GM18520 (cell line): ENCODE results near the gene PCDHA12.
"Not testable (repeated sequence)": the region's sequence is repeated elsewhere in the genome, so short reads cannot be mapped to it uniquely, and the experiment has no call there.

Experiments
- ATAC-seq: cut with Tn5 transposase; IDR thresholded peaks from one replicate; pipeline ENCODE4 v1.9.1; 2021; ENCODE audit not compliant: unreplicated experiment

The PCDHA12 gene, protein sequence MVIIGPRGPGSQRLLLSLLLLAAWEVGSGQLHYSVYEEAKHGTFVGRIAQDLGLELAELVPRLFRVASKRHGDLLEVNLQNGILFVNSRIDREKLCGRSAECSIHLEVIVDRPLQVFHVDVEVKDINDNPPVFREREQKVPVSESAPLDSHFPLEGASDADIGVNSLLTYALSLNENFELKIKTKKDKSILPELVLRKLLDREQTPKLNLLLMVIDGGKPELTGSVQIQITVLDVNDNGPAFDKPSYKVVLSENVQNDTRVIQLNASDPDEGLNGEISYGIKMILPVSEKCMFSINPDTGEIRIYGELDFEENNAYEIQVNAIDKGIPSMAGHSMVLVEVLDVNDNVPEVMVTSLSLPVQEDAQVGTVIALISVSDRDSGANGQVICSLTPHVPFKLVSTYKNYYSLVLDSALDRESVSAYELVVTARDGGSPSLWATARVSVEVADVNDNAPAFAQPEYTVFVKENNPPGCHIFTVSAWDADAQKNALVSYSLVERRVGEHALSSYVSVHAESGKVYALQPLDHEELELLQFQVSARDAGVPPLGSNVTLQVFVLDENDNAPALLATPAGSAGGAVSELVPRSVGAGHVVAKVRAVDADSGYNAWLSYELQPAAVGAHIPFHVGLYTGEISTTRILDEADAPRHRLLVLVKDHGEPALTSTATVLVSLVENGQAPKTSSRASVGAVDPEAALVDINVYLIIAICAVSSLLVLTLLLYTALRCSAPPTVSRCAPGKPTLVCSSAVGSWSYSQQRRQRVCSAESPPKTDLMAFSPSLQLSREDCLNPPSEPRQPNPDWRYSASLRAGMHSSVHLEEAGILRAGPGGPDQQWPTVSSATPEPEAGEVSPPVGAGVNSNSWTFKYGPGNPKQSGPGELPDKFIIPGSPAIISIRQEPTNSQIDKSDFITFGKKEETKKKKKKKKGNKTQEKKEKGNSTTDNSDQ

GRCh38 chr5:140875085-140876065, at the start of gene PCDHA12:
TSS of gene PCDHA12 (plus strand) at chr5:140875308. CDS start at chr5:140875473, 165 bp downstream.
- ATAC-seq, result no peak

DNA sequence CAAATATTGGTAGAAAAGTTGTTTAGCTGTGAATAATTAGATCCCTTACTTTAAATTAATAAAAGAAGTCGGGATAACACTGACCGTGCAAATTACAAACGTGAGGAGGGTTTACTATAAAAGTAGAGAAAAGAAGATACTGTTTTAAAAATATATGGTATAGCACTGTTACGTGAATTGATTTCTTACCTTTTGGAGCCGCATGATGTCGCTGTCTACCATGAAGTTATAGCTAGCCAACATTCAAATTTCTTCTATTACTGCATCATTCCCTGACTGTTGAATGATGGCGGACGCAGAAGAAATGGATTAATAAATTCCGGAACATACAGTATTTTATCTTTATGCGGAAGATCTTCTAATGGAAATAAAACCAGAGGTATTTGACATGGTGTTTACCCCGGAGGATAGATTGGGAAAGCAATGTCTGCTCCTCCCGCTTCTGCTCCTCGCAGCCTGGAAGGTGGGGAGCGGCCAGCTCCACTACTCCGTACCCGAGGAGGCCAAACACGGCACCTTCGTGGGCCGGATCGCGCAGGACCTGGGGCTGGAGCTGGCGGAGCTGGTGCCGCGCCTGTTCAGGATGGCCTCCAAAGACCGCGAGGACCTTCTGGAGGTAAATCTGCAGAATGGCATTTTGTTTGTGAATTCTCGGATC, 47.3 kb upstream of the PCDHA12 start, which contains the start of gene PCDHA6:
Gene PCDHA6, plus strand, starts transcription at position 257 of the 658 bp plus-strand sequence. Its CDS starts 132 bp downstream, at position 389.
- no peak for ATAC-seq

GRCh38 chr5:140828362-140828737, 46.8 kb upstream of the PCDHA12 start:
- no peak for ATAC-seq

DNA sequence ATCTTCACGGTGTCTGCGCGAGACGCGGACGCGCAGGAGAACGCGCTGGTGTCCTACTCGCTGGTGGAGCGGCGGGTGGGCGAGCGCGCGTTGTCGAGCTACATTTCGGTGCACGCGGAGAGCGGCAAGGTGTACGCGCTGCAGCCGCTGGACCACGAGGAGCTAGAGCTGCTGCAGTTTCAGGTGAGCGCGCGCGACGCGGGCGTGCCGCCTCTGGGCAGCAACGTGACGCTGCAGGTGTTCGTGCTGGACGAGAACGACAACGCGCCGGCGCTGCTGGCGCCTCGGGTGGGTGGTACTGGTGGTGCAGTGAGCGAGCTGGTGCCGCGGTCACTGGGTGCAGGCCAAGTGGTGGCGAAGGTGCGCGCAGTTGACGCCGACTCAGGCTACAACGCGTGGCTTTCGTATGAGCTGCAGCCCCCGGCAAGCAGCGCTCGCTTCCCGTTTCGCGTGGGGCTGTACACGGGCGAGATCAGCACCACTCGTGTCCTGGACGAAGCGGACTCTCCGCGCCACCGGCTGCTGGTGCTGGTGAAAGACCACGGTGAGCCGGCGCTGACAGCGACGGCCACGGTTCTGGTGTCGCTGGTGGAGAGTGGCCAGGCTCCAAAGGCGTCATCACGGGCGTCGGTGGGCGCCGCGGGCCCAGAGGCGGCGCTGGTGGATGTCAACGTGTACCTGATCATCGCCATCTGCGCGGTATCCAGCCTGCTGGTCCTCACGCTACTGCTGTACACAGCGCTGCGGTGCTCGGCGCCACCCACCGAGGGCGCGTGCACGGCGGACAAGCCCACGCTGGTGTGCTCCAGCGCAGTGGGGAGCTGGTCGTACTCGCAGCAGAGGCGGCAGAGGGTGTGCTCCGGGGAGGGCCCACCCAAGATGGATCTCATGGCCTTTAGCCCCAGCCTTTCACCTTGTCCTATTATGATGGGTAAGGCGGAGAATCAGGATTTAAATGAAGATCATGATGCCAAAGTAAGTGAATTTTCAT, 45.3 kb upstream of the PCDHA12 start:
- ATAC-seq, result not testable (repeated sequence)

DNA sequence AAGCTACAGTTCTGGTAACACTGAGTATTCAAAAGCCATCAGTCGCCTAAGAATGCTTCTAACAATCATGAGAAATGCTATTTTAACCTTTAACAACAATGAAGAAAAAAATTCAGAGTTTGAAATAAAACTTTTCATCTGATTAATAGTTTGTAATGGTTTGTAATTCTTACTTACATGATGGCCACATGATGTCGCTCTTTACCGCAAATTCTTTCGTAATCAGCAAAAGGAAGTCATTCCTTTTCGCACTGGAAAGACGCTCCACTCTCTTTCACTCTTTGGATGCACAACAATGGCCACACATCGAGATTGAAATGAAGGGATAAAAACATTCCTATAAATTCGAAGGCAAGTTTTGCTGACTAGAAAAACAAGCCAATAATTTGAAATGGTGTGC, 41.1 kb upstream of the PCDHA12 start, which contains the start of gene PCDHA7:
Gene PCDHA7, plus strand, starts transcription at position 277 of the 400 bp plus-strand sequence. Its CDS starts 115 bp downstream, at position 392.
- ATAC-seq, result no peak

DNA sequence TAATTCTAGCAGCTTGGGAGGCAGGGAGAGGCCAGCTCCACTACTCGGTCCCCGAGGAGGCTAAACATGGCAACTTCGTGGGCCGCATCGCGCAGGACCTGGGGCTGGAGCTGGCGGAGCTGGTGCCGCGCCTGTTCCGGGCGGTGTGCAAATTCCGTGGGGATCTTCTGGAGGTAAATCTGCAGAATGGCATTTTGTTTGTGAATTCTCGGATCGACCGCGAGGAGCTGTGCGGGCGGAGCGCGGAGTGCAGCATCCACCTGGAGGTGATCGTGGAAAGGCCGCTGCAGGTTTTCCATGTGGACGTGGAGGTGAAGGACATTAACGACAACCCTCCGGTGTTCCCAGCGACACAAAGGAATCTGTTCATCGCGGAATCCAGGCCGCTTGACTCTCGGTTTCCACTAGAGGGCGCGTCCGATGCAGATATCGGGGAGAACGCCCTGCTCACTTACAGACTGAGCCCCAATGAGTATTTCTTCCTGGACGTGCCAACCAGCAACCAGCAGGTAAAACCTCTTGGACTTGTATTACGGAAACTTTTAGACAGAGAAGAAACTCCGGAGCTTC, 40.6 kb upstream of the PCDHA12 start:
- ATAC-seq, result not testable (repeated sequence)

DNA sequence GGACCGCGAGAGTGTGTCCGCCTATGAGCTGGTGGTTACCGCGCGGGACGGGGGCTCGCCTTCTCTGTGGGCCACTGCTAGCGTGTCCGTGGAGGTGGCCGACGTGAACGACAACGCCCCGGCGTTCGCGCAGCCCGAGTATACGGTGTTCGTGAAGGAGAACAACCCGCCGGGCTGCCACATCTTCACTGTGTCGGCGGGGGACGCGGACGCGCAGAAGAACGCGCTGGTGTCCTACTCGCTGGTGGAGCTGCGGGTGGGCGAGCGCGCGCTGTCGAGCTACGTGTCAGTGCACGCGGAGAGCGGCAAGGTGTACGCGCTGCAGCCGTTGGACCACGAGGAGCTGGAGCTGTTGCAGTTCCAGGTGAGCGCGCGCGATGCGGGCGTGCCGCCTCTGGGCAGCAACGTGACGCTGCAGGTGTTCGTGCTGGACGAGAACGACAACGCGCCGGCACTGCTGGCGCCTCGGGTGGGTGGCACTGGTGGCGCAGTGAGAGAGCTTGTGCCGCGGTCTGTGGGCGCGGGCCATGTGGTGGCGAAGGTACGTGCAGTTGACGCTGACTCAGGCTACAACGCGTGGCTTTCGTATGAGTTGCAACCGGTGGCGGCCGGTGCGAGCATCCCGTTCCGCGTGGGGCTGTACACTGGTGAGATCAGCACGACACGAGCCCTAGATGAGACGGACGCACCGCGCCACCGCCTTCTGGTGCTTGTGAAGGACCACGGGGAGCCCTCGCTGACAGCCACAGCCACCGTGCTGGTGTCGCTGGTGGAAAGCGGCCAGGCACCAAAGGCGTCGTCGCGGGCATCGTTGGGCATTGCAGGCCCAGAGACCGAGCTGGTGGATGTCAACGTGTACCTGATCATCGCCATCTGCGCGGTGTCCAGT, 39.2 kb upstream of the PCDHA12 start:
- ATAC-seq, result no peak

DNA sequence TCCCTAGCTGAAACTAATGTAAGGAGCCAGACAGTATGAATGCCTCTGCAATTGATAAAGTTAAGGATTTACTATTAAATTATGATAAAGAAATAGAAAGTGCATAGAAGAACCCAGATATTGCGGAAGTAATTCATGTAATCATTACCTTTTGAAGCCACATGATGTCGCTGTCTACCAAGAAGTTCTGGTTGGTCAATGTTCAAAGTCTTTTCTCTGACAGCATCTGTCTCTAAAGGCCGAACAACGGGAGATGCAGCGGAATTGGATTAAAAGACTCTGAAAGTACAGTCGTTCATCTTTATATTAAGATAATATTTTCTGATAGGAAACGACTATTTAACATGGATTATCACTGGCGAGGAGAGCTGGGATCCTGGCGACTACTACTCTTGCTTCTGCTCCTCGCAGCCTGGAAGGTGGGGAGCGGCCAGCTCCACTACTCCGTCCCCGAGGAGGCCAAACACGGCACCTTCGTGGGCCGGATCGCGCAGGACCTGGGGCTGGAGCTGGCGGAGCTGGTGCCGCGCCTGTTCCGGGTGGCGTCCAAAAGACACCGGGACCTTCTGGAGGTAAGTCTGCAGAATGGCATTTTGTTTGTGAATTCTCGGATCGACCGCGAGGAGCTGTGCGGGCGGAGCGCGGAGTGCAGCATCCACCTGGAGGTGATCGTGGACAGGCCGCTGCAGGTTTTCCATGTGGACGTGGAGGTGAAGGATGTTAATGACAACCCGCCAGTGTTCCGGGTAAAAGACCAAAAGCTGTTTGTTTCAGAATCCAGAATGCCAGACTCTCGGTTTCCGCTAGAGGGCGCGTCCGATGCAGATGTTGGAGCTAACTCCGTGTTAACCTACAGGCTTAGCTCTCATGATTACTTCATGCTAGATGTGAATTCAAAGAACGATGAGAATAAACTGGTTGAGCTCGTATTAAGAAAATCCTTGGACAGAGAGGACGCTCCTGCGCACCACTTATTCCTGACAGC, 33.8 kb upstream of the PCDHA12 start, which contains the start of gene PCDHA8:
Gene PCDHA8, plus strand, starts transcription at position 210 of the 985 bp plus-strand sequence. Its CDS starts 135 bp downstream, at position 345.
- no peak for ATAC-seq

DNA sequence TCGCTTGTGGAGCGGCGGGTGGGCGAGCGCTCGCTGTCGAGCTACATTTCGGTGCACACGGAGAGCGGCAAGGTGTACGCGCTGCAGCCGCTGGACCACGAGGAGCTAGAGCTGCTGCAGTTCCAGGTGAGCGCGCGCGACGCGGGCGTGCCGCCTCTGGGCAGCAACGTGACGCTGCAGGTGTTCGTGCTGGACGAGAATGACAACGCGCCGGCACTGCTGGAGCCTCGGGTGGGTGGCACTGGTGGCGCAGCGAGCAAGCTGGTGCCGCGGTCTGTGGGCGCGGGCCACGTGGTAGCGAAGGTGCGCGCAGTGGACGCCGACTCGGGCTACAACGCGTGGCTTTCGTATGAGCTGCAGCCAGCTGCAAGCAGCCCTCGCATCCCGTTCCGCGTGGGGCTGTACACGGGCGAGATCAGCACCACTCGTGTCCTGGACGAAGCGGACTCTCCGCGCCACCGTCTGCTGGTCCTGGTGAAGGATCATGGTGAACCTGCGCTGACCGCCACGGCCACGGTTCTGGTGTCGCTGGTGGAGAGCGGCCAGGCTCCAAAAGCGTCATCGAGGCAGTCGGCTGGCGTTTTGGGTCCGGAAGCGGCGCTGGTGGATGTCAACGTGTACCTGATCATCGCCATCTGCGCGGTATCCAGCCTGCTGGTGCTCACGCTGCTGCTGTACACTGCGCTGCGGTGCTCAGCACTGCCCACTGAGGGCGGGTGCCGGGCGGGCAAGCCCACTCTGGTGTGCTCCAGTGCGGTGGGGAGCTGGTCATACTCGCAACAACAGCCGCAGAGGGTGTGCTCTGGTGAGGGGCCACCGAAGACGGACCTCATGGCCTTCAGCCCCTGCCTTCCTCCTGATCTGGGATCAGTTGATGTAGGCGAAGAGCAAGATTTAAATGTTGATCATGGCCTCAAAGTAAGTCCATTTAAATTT, 32.0 kb upstream of the PCDHA12 start:
- no peak for ATAC-seq

GRCh38 chr5:140848139-140849102, 26.7 kb upstream of the PCDHA12 start, which contains the start of gene PCDHA9:
TSS of gene PCDHA9 (plus strand) at chr5:140848382. CDS start at chr5:140848496, 114 bp downstream.
- ATAC-seq, result not testable (repeated sequence)

- not testable (repeated sequence) for ATAC-seq
Observed at GRCh38 chr5:140849831-140850634, 25.1 kb upstream of the PCDHA12 start.

DNA sequence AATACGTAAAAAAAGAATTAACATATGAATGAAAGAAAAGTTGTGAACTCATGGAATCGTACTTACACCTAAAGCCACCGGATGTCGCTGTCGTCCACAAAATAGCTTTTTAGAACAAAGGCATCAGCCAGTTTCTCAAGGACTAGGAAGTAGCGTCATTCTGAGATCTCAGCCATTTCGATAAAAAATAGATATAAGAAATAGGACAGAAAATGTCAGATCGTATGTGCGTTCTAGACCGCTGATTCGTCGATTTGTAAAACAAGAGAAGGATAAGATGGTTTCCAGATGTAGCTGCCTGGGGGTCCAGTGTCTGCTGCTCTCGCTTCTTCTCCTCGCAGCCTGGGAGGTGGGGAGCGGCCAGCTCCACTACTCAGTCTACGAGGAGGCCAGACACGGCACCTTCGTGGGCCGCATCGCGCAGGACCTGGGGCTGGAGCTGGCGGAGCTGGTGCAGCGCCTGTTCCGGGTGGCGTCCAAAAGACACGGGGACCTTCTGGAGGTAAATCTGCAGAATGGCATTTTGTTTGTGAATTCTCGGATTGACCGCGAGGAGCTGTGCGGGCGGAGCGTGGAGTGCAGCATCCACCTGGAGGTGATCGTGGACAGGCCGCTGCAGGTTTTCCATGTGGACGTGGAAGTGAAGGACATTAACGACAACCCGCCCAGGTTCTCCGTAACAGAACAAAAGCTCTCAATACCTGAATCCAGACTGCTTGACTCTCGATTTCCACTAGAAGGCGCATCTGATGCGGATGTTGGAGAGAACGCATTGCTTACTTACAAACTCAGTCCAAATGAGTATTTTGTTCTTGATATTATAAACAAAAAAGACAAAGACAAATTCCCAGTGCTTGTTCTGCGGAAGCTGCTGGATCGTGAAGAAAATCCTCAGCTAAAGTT, 19.1 kb upstream of the PCDHA12 start, which contains the start of gene PCDHA10:
Gene PCDHA10, plus strand, starts transcription at position 126 of the 903 bp plus-strand sequence. Its CDS starts 152 bp downstream, at position 278.
- ATAC-seq, result no peak
